GM23338 (cell line): ENCODE data around the gene CASTOR1. TPM values are rescaled to one million over a fixed set of nuclear protein-coding genes. Genes with fewer than 3 reads are reported as not detected.

ENCODE experiments used
- EZH2 ChIP-seq: fragments of 200-600 bp; sonication (generic); IDR thresholded peaks from one replicate; pipeline ENCODE4 v1.8.0; 2017; ENCODE audit warnings: antibody characterized with exemption, mild to moderate bottlenecking, low read depth; ENCODE audit not compliant: unreplicated experiment
- JUNB ChIP-seq: IDR thresholded peaks from one replicate; pipeline ENCODE4 v1.6.1; 2016; ENCODE audit warnings: antibody characterized with exemption; ENCODE audit not compliant: unreplicated experiment
- NANOG ChIP-seq: IDR thresholded peaks from 2 replicates; pipeline ENCODE4 v1.6.1; 2016; ENCODE audit warnings: antibody characterized with exemption, borderline replicate concordance
- POLR2AphosphoS5 ChIP-seq: IDR thresholded peaks from 2 replicates; pipeline ENCODE4 v1.6.1; 2016; ENCODE audit warnings: antibody characterized with exemption, low read depth
- ZNF114 ChIP-seq: fragments of 250-450 bp; sonication (Bioruptor Pico); IDR thresholded peaks from 2 replicates; pipeline ENCODE4 v1.5.0; 2020; ENCODE audit warnings: mild to moderate bottlenecking, moderate library complexity
- ZNF331 ChIP-seq: fragments of 250-450 bp; sonication (Bioruptor Pico); IDR thresholded peaks from 2 replicates; pipeline ENCODE4 v1.5.0; 2020; ENCODE audit warnings: low read depth, mild to moderate bottlenecking, moderate library complexity
- polyA plus RNA-seq: library from polyadenylated mRNA; unstranded; fragments of >200 nt; fragmentation: Nextera tagmentation; extraction: Ambion mirVana; gene quantifications from 2 replicates; pipeline ENCODE4 v1.2.1, GENCODE V29; 2016
- total RNA-seq: library from RNA; depleted of rRNA; stranded (reverse); fragments of >200 nt; shearing (Covaris generic); gene quantifications from 2 replicates; pipeline ENCODE4 v1.2.3, GENCODE V29; 2014
- TF ChIP-seq, protein P1 (sequence below): fragments of 250-450 bp; sonication (Bioruptor Pico); IDR thresholded peaks from 2 replicates; pipeline ENCODE4 v1.5.0; 2020; ENCODE audit warnings: mild to moderate bottlenecking, moderate library complexity
- TF ChIP-seq, protein P2 (sequence below), 2 experiments: fragments of 200-600 bp in 1 of 2; sonication (generic) in 1 of 2; conservative IDR thresholded peaks; 2 replicates each; pipeline versions ENCODE4 v1.5.1 to v1.6.1; 2016 to 2017; ENCODE audit warnings: antibody characterized with exemption in 2 of 2, low read depth in 2 of 2, mild to moderate bottlenecking in 2 of 2, moderate library complexity in 1 of 2
- TF ChIP-seq, protein P3 (sequence below): IDR thresholded peaks from 2 replicates; pipeline ENCODE4 v1.6.1; 2016; ENCODE audit warnings: antibody characterized with exemption

CASTOR1 gene
- total and polyA plus RNA-seq, 2 experiments from 2014 or later: 11.3 to 23.2 TPM

DNA sequence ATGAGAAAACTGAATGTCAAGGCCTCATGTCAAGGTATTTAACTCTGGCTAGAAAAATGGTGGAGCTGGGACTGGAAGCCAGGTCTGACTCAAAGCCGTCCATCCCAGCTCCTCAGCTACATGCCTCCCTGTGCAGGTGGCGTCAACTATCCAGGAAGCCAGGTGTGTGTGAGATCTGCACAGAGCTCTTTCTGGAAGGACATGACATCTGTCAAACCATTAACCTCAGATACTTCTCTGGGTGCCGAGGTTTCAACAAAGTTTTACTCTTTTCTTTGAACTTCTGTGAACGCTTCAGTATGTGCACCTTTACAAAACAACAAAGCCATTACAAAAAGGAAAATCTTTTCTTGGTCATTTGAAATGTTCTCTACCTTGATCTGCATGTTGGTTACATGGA is 7.0 kb upstream of the CASTOR1 start (continued):
- TF ChIP-seq, protein P1, sequence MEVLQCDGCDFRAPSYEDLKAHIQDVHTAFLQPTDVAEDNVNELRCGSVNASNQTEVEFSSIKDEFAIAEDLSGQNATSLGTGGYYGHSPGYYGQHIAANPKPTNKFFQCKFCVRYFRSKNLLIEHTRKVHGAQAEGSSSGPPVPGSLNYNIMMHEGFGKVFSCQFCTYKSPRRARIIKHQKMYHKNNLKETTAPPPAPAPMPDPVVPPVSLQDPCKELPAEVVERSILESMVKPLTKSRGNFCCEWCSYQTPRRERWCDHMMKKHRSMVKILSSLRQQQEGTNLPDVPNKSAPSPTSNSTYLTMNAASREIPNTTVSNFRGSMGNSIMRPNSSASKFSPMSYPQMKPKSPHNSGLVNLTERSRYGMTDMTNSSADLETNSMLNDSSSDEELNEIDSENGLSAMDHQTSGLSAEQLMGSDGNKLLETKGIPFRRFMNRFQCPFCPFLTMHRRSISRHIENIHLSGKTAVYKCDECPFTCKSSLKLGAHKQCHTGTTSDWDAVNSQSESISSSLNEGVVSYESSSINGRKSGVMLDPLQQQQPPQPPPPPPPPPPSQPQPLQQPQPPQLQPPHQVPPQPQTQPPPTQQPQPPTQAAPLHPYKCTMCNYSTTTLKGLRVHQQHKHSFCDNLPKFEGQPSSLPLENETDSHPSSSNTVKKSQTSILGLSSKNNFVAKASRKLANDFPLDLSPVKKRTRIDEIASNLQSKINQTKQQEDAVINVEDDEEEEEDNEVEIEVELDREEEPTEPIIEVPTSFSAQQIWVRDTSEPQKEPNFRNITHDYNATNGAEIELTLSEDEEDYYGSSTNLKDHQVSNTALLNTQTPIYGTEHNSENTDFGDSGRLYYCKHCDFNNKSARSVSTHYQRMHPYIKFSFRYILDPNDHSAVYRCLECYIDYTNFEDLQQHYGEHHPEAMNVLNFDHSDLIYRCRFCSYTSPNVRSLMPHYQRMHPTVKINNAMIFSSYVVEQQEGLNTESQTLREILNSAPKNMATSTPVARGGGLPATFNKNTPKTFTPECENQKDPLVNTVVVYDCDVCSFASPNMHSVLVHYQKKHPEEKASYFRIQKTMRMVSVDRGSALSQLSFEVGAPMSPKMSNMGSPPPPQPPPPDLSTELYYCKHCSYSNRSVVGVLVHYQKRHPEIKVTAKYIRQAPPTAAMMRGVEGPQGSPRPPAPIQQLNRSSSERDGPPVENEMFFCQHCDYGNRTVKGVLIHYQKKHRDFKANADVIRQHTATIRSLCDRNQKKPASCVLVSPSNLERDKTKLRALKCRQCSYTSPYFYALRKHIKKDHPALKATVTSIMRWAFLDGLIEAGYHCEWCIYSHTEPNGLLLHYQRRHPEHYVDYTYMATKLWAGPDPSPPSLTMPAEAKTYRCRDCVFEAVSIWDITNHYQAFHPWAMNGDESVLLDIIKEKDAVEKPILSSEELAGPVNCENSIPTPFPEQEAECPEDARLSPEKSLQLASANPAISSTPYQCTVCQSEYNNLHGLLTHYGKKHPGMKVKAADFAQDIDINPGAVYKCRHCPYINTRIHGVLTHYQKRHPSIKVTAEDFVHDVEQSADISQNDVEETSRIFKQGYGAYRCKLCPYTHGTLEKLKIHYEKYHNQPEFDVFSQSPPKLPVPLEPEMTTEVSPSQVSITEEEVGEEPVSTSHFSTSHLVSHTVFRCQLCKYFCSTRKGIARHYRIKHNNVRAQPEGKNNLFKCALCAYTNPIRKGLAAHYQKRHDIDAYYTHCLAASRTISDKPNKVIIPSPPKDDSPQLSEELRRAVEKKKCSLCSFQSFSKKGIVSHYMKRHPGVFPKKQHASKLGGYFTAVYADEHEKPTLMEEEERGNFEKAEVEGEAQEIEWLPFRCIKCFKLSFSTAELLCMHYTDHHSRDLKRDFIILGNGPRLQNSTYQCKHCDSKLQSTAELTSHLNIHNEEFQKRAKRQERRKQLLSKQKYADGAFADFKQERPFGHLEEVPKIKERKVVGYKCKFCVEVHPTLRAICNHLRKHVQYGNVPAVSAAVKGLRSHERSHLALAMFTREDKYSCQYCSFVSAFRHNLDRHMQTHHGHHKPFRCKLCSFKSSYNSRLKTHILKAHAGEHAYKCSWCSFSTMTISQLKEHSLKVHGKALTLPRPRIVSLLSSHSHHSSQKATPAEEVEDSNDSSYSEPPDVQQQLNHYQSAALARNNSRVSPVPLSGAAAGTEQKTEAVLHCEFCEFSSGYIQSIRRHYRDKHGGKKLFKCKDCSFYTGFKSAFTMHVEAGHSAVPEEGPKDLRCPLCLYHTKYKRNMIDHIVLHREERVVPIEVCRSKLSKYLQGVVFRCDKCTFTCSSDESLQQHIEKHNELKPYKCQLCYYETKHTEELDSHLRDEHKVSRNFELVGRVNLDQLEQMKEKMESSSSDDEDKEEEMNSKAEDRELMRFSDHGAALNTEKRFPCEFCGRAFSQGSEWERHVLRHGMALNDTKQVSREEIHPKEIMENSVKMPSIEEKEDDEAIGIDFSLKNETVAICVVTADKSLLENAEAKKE (CRISPR knock-in tag): no peak
- TF ChIP-seq NANOG: no peak
- no peak for TF ChIP-seq JUNB
- no peak for TF ChIP-seq EZH2
- TF ChIP-seq, protein P2, sequence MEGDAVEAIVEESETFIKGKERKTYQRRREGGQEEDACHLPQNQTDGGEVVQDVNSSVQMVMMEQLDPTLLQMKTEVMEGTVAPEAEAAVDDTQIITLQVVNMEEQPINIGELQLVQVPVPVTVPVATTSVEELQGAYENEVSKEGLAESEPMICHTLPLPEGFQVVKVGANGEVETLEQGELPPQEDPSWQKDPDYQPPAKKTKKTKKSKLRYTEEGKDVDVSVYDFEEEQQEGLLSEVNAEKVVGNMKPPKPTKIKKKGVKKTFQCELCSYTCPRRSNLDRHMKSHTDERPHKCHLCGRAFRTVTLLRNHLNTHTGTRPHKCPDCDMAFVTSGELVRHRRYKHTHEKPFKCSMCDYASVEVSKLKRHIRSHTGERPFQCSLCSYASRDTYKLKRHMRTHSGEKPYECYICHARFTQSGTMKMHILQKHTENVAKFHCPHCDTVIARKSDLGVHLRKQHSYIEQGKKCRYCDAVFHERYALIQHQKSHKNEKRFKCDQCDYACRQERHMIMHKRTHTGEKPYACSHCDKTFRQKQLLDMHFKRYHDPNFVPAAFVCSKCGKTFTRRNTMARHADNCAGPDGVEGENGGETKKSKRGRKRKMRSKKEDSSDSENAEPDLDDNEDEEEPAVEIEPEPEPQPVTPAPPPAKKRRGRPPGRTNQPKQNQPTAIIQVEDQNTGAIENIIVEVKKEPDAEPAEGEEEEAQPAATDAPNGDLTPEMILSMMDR (conservative IDR thresholded peaks at IDR 0.05; ENCODE audit: low read depth in 2 of 2): no peak
- no peak for TF ChIP-seq ZNF331 (CRISPR knock-in tag)
- no peak for TF ChIP-seq ZNF114
- TF ChIP-seq, protein P3, sequence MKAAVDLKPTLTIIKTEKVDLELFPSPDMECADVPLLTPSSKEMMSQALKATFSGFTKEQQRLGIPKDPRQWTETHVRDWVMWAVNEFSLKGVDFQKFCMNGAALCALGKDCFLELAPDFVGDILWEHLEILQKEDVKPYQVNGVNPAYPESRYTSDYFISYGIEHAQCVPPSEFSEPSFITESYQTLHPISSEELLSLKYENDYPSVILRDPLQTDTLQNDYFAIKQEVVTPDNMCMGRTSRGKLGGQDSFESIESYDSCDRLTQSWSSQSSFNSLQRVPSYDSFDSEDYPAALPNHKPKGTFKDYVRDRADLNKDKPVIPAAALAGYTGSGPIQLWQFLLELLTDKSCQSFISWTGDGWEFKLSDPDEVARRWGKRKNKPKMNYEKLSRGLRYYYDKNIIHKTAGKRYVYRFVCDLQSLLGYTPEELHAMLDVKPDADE: no peak
- no peak for TF ChIP-seq POLR2AphosphoS5
